GM21423 (cell line): ENCODE results near the gene TRAPPC6A.
A peak's percentile ranks its signal among the peaks of the same experiment; 100 is the strongest.

Experiments
- ATAC-seq: cut with Tn5 transposase; IDR thresholded peaks from one replicate; pipeline ENCODE4 v1.9.1; 2021; ENCODE audit warnings: mild to moderate bottlenecking, moderate library complexity; ENCODE audit not compliant: unreplicated experiment

The TRAPPC6A gene

DNA sequence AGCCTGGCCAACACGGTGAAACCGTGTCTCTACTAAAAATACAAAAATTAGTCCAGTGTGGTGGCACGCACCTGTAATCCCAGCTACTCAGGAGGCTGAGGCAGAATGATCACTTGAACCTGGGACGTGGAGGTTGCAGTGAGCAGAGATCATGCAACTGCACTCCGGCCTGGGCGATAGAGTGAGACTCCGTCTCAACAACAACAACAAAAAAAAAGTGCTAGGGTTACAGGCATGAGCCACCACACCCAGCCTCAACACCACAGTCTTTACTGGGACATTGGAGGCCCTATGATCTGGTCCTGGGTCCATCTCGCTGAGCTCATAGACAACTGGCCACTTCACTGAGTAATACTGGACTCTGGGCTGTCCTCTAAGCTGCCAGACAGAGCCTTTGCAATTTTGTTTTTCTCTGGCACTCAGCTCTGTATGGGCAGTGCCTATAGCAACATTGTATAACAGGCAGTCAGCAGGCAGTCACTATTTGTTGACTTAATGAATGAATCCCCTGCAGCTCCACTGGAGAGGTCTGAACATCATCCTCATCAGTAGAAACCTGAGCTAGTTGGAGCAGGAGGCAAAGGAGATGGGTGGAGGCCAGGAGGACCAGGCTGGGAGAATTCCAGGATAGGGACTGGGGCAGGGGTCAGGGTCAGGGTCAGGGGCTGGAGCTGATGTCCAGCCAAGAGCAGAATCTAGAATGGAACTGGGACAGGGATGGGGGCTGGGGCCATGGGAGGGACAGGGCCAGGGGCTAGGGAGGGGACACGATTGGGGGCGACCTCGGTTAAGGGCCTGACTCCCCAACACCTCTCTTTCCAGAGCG lies 8.7 kb upstream of the TRAPPC6A start:
- ATAC-seq: no peak

GRCh38 chr19:45184115-45184514 lies 6.1 kb upstream of the TRAPPC6A start:
- no peak for ATAC-seq

DNA sequence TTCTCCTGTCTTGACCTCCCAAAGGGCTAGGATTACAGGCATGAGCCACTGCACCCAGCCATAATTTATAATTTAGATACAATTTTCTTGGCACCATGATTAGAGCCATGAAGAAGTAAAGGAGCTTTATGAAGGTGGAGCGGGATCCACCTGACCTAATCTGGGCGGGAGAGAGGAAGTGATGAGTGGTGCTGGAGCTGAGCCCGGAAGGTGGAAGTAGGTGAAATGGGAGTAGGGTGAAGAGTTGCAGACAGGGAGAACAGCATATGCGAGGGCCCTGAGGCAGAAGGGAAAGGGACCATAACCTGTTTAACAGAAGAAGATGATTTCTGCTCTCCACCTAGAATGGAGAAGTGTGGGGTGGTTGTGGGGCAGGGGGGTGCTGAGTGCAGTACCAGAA lies 4.7 kb upstream of the TRAPPC6A start:
- ATAC-seq: no peak

GRCh38 chr19:45180936-45181335 lies 2.9 kb upstream of the TRAPPC6A start:
- no peak for ATAC-seq

GRCh38 chr19:45179892-45180370 lies 1.9 kb upstream of the TRAPPC6A start:
- ATAC-seq: no peak

DNA sequence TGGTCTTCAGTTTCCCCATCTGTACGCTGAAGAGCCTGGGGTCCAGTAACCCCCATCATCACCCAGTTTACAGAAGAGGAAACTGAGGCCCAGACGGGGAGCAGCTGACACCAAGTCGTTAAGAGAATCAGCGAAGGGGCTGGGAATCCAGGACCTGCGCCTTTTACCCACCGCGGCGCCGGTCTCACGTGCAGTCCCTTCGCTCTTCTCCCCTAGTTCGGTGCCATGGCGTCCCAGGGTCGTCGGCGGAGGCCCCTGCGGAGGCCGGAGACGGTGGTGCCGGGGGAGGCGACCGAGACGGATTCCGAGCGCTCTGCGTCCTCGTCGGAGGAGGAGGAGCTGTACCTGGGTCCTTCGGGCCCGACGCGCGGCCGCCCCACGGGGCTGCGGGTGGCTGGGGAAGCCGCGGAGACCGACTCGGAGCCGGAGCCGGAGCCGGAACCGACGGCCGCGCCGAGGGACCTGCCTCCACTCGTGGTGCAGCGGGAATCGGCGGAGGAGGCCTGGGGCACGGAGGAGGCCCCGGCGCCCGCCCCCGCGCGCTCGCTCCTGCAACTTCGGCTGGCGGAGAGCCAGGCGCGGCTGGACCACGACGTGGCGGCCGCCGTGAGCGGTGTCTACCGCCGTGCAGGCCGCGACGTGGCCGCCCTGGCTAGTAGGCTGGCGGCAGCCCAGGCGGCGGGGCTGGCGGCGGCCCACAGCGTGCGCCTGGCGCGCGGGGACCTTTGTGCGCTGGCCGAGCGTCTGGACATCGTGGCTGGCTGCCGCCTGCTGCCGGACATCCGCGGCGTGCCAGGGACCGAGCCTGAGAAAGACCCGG lies 1.2 kb upstream of the TRAPPC6A start:
- ATAC-seq: no peak

GRCh38 chr19:45178262-45179071 lies 430 bp upstream of the TRAPPC6A start, which contains the start of gene BLOC1S3:
Gene BLOC1S3 (plus strand): TSS chr19:45178784. CDS start chr19:45179297, 513 bp downstream.
- ATAC-seq: peak; percentile 80

GRCh38 chr19:45175515-45176345 lies 2.3 kb downstream of the TRAPPC6A start:
- no peak for ATAC-seq

GRCh38 chr19:45173816-45174215 lies 4.2 kb downstream of the TRAPPC6A start:
- ATAC-seq: no peak

- no peak for ATAC-seq
Measured at GRCh38 chr19:45172611-45173208, 5.3 kb downstream of the TRAPPC6A start.

GRCh38 chr19:45172173-45172572 lies 5.9 kb downstream of the TRAPPC6A start:
- no peak for ATAC-seq

GRCh38 chr19:45171211-45171623 lies 6.8 kb downstream of the TRAPPC6A start:
- no peak for ATAC-seq

GRCh38 chr19:45170146-45171106 lies 7.6 kb downstream of the TRAPPC6A start:
- no peak for ATAC-seq

- no peak for ATAC-seq
Measured at GRCh38 chr19:45169602-45170001, 8.4 kb downstream of the TRAPPC6A start.

GRCh38 chr19:45168767-45169351 lies 9.2 kb downstream of the TRAPPC6A start:
- ATAC-seq: no peak

GRCh38 chr19:45166723-45167252 lies 11.2 kb downstream of the TRAPPC6A start:
- ATAC-seq: no peak

- ATAC-seq: peak; percentile 78
Measured at GRCh38 chr19:45164577-45165335, 13.3 kb downstream of the TRAPPC6A start.
